HepG2 (cell line): ENCODE measurements around the gene ZNF557. TPM values are rescaled to one million over a fixed set of nuclear protein-coding genes. Genes with fewer than 3 reads are reported as not detected.

Experiments
- ARNT2 ChIP-seq: sonication (generic); formaldehyde crosslinking; IDR thresholded peaks from 2 replicates; pipeline ENCODE4 v1.8.0; 2022; ENCODE audit warnings: mild to moderate bottlenecking, low read depth, missing genetic modification reagents, moderate library complexity
- ELF1 ChIP-seq: sonication (generic); formaldehyde crosslinking; IDR thresholded peaks from 2 replicates; pipeline ENCODE4 v1.4.0; 2020; ENCODE audit warnings: missing genetic modification reagents
- FOXA1 ChIP-seq, 2 experiments: fragments of 450-650 bp in 1 of 2; sonication (generic) in 1 of 2; formaldehyde crosslinking in 1 of 2; IDR thresholded peaks; 2 replicates each; pipeline versions ENCODE4 v1.4.0 to v1.6.1; 2016 to 2020; ENCODE audit warnings: missing genetic modification reagents in 1 of 2
- HIVEP1 ChIP-seq: sonication (generic); formaldehyde crosslinking; IDR thresholded peaks from 2 replicates; pipeline ENCODE4 v1.4.0; 2020; ENCODE audit warnings: mild to moderate bottlenecking, missing genetic modification reagents
- KDM3A ChIP-seq: IDR thresholded peaks from 2 replicates; pipeline ENCODE4 v1.6.1; 2018; ENCODE audit warnings: low read depth, missing compliant biosample characterization
- SOX6 ChIP-seq, 2 experiments: fragments of 450-650 bp in 1 of 2; sonication (generic) in 1 of 2; formaldehyde crosslinking in 1 of 2; IDR thresholded peaks; 2 replicates each; pipeline versions ENCODE4 v1.4.0 to v1.6.1; 2017 to 2020; ENCODE audit warnings: antibody characterized with exemption in 1 of 2, mild to moderate bottlenecking in 1 of 2, missing genetic modification reagents in 1 of 2
- ZNF674 ChIP-seq: sonication (generic); formaldehyde crosslinking; IDR thresholded peaks from 2 replicates; pipeline ENCODE4 v1.5.0; 2020; ENCODE audit warnings: low read depth, mild to moderate bottlenecking, missing genetic modification reagents
- ZSCAN25 ChIP-seq: sonication (generic); formaldehyde crosslinking; IDR thresholded peaks from 2 replicates; pipeline ENCODE4 v1.8.0; 2022; ENCODE audit warnings: mild to moderate bottlenecking, missing genetic modification reagents
- ZSCAN31 ChIP-seq: sonication (generic); formaldehyde crosslinking; IDR thresholded peaks from 2 replicates; pipeline ENCODE4 v1.5.0; 2020; ENCODE audit warnings: low read depth, mild to moderate bottlenecking, missing genetic modification reagents
- polyA plus RNA-seq, 8 experiments: library from polyadenylated mRNA; depleted of rRNA in 3 of 8; stranded (reverse) in 7 of 8; unstranded in 1 of 8; fragments of >200 nt; fragmentation: Illumina TruSeq in 4 of 8; extraction: Trizol in 4 of 8; gene quantifications; 2 replicates each; pipeline versions ENCODE4 v1.2.1 to v1.2.3, GENCODE V29; 2011 to 2016; ENCODE audit warnings: low read depth in 4 of 8, missing spikeins in 1 of 8, mixed read lengths in 1 of 8; ENCODE audit not compliant: insufficient read depth in 1 of 8
- total RNA-seq, 5 experiments: library from RNA; depleted of rRNA; stranded (reverse); fragments of >200 nt; fragmentation: Illumina TruSeq; extraction: Trizol; gene quantifications; 2 replicates each; pipeline ENCODE4 v1.2.3, GENCODE V29; 2016; ENCODE audit warnings: low read depth in 1 of 5
- TF ChIP-seq, protein P1 (sequence below): sonication (generic); formaldehyde crosslinking; IDR thresholded peaks from 2 replicates; pipeline ENCODE4 v1.5.0; 2020; ENCODE audit warnings: missing genetic modification reagents
- TF ChIP-seq, protein P2 (sequence below): IDR thresholded peaks from 2 replicates; pipeline ENCODE4 v1.6.1; 2012; ENCODE audit warnings: low read depth, low read length, improper control_type of control experiment
- TF ChIP-seq, protein P3 (sequence below): sonication (generic); formaldehyde crosslinking; IDR thresholded peaks from 2 replicates; pipeline ENCODE4 v1.4.0; 2020; ENCODE audit warnings: missing genetic modification reagents, mild to moderate bottlenecking, borderline replicate concordance
- TF ChIP-seq, protein P4 (sequence below): sonication (generic); formaldehyde crosslinking; IDR thresholded peaks from 2 replicates; pipeline ENCODE4 v1.5.0; 2020; ENCODE audit warnings: mild to moderate bottlenecking, missing genetic modification reagents, borderline replicate concordance
- TF ChIP-seq, protein P5 (sequence below): sonication (generic); formaldehyde crosslinking; IDR thresholded peaks from 2 replicates; pipeline ENCODE4 v1.5.1; 2020; ENCODE audit warnings: mild to moderate bottlenecking, missing genetic modification reagents, moderate library complexity

Gene ZNF557
- total and polyA plus RNA-seq, 2 of the 13 experiments (the other 11 are each of a cell fraction or from before 2014, with no cell fraction given) = 2.1 to 7.8 TPM

DNA sequence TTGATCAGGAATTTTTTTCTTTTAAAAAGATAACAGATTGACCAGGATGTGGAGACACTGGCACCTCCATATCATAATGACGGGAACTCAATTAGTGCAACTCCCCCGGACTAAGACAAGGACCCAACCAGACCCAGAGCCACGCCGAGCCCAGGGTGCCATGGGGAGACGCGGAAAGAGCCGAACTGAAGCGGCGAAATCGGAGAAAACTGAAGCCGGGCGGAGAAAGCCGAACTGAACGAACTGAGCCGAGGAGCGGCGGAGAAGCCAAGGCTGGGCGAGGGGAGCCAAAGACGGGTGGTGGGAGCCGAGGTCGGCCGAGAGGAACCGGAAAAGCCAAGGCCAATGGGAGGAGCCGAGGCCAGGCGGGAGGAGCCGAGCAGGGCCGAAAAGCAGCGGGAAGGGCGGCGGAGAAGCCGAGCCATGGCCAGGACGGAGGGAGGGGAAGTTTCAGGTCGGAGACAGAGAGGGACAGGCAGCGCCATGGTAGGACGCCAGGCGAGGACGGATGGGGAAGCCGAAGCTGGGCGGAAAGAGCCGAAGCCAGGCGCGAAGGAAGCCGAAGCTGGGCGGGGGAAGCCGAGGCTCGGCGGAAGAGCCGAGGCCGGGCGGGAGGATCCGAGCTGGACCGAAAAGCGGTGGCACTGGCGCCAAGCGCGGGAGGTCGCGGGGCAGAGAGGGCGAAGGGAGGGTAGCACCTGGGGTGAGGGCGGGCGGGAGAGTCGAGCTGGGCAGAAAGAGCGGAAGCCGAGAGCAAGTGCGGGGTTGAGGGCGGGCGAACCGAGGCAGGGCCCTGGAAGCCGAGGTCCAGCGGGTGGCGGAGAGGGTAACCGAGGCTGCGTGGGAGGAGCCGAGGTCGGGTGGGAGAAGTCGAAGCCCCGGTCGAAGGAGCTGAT, 29.4 kb downstream of the ZNF557 start (continued):
- TF ChIP-seq KDM3A (CRISPR knock-in tag) = no peak
- 0 out of 2 replicates have a peak, but pooled peaks have one; percentile 54 for TF ChIP-seq ZSCAN31
- no peak for TF ChIP-seq FOXA1 (IDR thresholded peaks at IDR 0.05)
- no peak for TF ChIP-seq FOXA1 (CRISPR knock-in tag; IDR thresholded peaks at IDR 0.05)
- TF ChIP-seq HIVEP1 = no peak; the same call in 1 of the 2 replicates
- TF ChIP-seq ELF1 (CRISPR knock-in tag) = peak; percentile 74; the same call in 1 of the 2 replicates
- TF ChIP-seq ARNT2 (CRISPR knock-in tag) = peak; percentile 50; the same call in 1 of the 2 replicates
- TF ChIP-seq ZSCAN25 (CRISPR knock-in tag) = 0 out of 2 replicates have a peak, but pooled peaks have one; percentile 31
- TF ChIP-seq, protein P1, sequence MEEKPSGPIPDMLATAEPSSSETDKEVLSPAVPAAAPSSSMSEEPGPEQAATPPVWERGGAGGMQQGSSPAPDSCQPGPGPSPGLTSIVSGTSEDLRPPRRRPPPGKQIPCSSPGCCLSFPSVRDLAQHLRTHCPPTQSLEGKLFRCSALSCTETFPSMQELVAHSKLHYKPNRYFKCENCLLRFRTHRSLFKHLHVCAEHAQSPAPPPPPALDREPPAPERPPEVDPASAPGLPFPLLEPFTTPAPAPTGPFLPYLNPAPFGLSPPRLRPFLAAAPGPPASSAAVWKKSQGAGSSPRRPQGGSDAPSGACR (CRISPR knock-in tag) = no peak
- TF ChIP-seq, protein P2, sequence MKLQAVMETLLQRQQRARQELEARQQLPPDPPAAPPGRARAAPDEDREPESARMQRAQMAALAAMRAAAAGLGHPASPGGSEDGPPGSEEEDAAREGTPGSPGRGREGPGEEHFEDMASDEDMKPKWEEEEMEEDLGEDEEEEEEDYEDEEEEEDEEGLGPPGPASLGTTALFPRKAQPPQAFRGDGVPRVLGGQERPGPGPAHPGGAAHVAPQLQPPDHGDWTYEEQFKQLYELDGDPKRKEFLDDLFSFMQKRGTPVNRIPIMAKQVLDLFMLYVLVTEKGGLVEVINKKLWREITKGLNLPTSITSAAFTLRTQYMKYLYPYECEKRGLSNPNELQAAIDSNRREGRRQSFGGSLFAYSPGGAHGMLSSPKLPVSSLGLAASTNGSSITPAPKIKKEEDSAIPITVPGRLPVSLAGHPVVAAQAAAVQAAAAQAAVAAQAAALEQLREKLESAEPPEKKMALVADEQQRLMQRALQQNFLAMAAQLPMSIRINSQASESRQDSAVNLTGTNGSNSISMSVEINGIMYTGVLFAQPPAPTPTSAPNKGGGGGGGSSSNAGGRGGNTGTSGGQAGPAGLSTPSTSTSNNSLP = no peak
- no peak for TF ChIP-seq SOX6 (IDR thresholded peaks at IDR 0.05)
- TF ChIP-seq SOX6 (CRISPR knock-in tag; IDR thresholded peaks at IDR 0.05) = peak; percentile 37; the same call in 1 of the 2 replicates
- TF ChIP-seq, protein P3, sequence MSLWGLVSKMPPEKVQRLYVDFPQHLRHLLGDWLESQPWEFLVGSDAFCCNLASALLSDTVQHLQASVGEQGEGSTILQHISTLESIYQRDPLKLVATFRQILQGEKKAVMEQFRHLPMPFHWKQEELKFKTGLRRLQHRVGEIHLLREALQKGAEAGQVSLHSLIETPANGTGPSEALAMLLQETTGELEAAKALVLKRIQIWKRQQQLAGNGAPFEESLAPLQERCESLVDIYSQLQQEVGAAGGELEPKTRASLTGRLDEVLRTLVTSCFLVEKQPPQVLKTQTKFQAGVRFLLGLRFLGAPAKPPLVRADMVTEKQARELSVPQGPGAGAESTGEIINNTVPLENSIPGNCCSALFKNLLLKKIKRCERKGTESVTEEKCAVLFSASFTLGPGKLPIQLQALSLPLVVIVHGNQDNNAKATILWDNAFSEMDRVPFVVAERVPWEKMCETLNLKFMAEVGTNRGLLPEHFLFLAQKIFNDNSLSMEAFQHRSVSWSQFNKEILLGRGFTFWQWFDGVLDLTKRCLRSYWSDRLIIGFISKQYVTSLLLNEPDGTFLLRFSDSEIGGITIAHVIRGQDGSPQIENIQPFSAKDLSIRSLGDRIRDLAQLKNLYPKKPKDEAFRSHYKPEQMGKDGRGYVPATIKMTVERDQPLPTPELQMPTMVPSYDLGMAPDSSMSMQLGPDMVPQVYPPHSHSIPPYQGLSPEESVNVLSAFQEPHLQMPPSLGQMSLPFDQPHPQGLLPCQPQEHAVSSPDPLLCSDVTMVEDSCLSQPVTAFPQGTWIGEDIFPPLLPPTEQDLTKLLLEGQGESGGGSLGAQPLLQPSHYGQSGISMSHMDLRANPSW (CRISPR knock-in tag) = no peak
- TF ChIP-seq, protein P4, sequence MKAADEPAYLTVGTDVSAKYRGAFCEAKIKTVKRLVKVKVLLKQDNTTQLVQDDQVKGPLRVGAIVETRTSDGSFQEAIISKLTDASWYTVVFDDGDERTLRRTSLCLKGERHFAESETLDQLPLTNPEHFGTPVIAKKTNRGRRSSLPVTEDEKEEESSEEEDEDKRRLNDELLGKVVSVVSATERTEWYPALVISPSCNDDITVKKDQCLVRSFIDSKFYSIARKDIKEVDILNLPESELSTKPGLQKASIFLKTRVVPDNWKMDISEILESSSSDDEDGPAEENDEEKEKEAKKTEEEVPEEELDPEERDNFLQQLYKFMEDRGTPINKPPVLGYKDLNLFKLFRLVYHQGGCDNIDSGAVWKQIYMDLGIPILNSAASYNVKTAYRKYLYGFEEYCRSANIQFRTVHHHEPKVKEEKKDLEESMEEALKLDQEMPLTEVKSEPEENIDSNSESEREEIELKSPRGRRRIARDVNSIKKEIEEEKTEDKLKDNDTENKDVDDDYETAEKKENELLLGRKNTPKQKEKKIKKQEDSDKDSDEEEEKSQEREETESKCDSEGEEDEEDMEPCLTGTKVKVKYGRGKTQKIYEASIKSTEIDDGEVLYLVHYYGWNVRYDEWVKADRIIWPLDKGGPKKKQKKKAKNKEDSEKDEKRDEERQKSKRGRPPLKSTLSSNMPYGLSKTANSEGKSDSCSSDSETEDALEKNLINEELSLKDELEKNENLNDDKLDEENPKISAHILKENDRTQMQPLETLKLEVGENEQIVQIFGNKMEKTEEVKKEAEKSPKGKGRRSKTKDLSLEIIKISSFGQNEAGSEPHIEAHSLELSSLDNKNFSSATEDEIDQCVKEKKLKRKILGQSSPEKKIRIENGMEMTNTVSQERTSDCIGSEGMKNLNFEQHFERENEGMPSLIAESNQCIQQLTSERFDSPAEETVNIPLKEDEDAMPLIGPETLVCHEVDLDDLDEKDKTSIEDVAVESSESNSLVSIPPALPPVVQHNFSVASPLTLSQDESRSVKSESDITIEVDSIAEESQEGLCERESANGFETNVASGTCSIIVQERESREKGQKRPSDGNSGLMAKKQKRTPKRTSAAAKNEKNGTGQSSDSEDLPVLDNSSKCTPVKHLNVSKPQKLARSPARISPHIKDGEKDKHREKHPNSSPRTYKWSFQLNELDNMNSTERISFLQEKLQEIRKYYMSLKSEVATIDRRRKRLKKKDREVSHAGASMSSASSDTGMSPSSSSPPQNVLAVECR = peak; percentile 57; the same call in 1 of the 2 replicates
- TF ChIP-seq, protein P5, sequence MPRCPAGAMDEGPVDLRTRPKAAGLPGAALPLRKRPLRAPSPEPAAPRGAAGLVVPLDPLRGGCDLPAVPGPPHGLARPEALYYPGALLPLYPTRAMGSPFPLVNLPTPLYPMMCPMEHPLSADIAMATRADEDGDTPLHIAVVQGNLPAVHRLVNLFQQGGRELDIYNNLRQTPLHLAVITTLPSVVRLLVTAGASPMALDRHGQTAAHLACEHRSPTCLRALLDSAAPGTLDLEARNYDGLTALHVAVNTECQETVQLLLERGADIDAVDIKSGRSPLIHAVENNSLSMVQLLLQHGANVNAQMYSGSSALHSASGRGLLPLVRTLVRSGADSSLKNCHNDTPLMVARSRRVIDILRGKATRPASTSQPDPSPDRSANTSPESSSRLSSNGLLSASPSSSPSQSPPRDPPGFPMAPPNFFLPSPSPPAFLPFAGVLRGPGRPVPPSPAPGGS (CRISPR knock-in tag) = no peak
- no peak for TF ChIP-seq ZNF674 (CRISPR knock-in tag)
